Measurements from ENCODE around the gene ECPAS. TPM values are rescaled to one million over a fixed set of nuclear protein-coding genes. Genes with fewer than 3 reads are reported as not detected.
"Not testable (repeated sequence)": the region's sequence is repeated elsewhere in the genome, so short reads cannot be mapped to it uniquely, and the experiment has no call there.

ECPAS gene
- total and polyA plus RNA-seq, 3 donors from 2014 or later = 74.1 to 122 (median 90.0) TPM

GRCh38 chr9:111350556-111350955 is 133.6 kb downstream of the ECPAS start:
- Histone ChIP-seq H3K9me3 (no peaks in the 10 kb centered on the region), H3K4me1 (no peaks in the 10 kb centered on the region), H3K27me3 (no peaks in the 10 kb centered on the region), H3K27ac (no peak overlapping the region), H3K36me3 (ENCODE audit: low read depth, missing control alignments) (no peaks in the 10 kb centered on the region), H3K4me3 (no peak overlapping the region)
- intact Hi-C loops (cut with DNase I; ENCODE audit: low total_unique reads) = no loop called here
- DNase-seq = no peak
- TF ChIP-seq POLR2A (IDR thresholded peaks at IDR 0.05) = no peak
- no peak for TF ChIP-seq CTCF (IDR thresholded peaks at IDR 0.05)

GRCh38 chr9:111349766-111350165 is 134.4 kb downstream of the ECPAS start:
- TF ChIP-seq CTCF (IDR thresholded peaks at IDR 0.05) (no peak), POLR2A (IDR thresholded peaks at IDR 0.05) (no peak)
- Histone ChIP-seq H3K9me3 (no peaks in the 10 kb centered on the region), H3K27ac (no peak overlapping the region), H3K4me3 (no peak overlapping the region), H3K36me3 (ENCODE audit: low read depth, missing control alignments) (no peaks in the 10 kb centered on the region), H3K27me3 (no peaks in the 10 kb centered on the region), H3K4me1 (no peaks in the 10 kb centered on the region)
- no peak for DNase-seq
- WGBS, 2 donors = 68 to 73% methylated on average over 5 of the region's 5 CpGs
- intact Hi-C loops (cut with DNase I; ENCODE audit: low total_unique reads) = no loop called here

DNA sequence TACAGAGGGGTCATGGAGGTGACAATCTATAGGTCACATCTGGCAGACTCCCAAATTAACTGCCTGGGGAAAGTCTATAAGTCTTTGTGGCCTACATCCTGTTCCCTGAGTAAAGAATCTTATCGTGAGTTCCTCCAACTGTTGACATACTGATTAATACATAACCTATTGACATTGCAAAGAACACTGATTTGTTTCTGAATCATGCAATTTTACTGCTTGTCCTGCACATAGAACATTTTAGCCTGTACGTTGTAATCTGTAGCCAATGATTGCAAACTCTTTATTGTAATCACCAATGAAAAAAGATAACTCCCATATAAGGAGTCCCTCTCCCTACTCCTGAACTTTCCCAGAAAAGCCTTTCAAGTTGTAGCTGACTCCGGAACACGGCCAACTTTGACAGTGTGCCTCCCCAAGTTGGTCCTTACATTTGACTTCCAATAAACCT is 135.3 kb downstream of the ECPAS start:
- H3K4me1 ChIP-seq = no peaks in the 10 kb centered on the region
- intact Hi-C loops (cut with DNase I; ENCODE audit: low total_unique reads) = no loop called here
- DNase-seq = no peak

GRCh38 chr9:111334318-111334863 is 149.8 kb downstream of the ECPAS start:
- 80 to 86% methylated on average over 3 to 5 of the region's 5 CpGs for WGBS, 2 donors
- DNase-seq; H3K27ac ChIP-seq; H3K27me3 ChIP-seq; H3K9me3 ChIP-seq; H3K4me3 ChIP-seq; H3K36me3 ChIP-seq (ENCODE audit: low read depth, missing control alignments); intact Hi-C loops (cut with DNase I; ENCODE audit: low total_unique reads); H3K4me1 ChIP-seq: not testable (repeated sequence)

More for the DNA sequence above, 135.3 kb downstream of the ECPAS start:
- Histone ChIP-seq H3K27ac (no peak overlapping the region), H3K9me3 (no peaks in the 10 kb centered on the region), H3K36me3 (ENCODE audit: low read depth, missing control alignments) (no peaks in the 10 kb centered on the region), H3K4me3 (no peak overlapping the region), H3K27me3 (no peaks in the 10 kb centered on the region)
- WGBS, 2 donors = 41 to 56% methylated on average over 4 of the region's 4 CpGs
- TF ChIP-seq CTCF (IDR thresholded peaks at IDR 0.05) (no peak), POLR2A (IDR thresholded peaks at IDR 0.05) (no peak)

- DNase-seq = no peak
- Histone ChIP-seq H3K27ac (no peak within 1 kb of the TSS), H3K36me3 (ENCODE audit: low read depth, missing control alignments) (no peaks in the 10 kb centered on the region), H3K9me3 (no peaks in the 10 kb centered on the region), H3K4me1 (no peaks in the 10 kb centered on the region), H3K27me3 (no peaks in the 10 kb centered on the region), H3K4me3 (no peak within 1 kb of the TSS)
- intact Hi-C loops (cut with DNase I; ENCODE audit: low total_unique reads) = no loop called here
- WGBS, 2 donors = 89 to 92% methylated on average over 4 of the region's 4 CpGs
- TF ChIP-seq CTCF (IDR thresholded peaks at IDR 0.05) = no peak
- no peak for TF ChIP-seq POLR2A (IDR thresholded peaks at IDR 0.05)
Measured at GRCh38 chr9:111330124-111330523, 154.1 kb downstream of the ECPAS start, which contains the start of gene OR2K2. TSS of gene OR2K2 (minus strand) at chr9:111330224. CDS start at chr9:111328433, 1,791 bp downstream.

All from testis (tissue), 3 donors.